ENCODE results near the gene SDR42E1.

SDR42E1 gene

DNA sequence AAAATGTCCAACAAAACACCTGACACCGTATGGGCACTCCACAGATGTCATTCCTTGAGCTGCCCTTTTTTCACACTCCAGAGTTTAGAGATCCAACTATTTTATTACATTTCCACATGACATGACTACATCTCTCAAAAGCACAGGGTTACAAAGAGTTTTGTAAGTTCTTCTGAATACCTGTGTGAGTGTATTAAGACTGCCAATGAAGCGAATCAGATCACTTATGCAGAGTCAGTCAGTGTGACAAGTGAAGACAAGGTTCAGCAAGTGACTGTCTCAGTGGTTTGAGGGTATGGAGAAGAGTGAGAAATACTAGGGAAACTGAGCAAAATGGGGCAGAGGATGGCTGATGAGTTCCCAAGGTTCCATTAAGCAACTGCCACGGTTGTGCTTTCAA, 8.4 kb downstream of the SDR42E1 start:
- H3K27me3 ChIP-seq (ENCODE audit: insufficient read depth, poor library complexity, severe bottlenecking) = peaks cover 18% of the 10 kb centered on the region
- H3K27ac ChIP-seq (replicated peaks) = no peak overlapping the region
- DNase-seq (ENCODE audit: low read depth in 1 of 2, low spot score in 1 of 2) = no peak
- no peak overlapping the region for H3K4me3 ChIP-seq (replicated peaks; ENCODE audit: insufficient read depth, low read length)
- TF ChIP-seq SPI1 (IDR thresholded peaks at IDR 0.05; ENCODE audit: borderline replicate concordance, low read depth) (no peak), GABPA (IDR thresholded peaks at IDR 0.05; ENCODE audit: low read depth) (no peak), POLR2AphosphoS5 (IDR thresholded peaks at IDR 0.05; ENCODE audit: low read depth) (no peak)
- TF ChIP-seq, protein P1, sequence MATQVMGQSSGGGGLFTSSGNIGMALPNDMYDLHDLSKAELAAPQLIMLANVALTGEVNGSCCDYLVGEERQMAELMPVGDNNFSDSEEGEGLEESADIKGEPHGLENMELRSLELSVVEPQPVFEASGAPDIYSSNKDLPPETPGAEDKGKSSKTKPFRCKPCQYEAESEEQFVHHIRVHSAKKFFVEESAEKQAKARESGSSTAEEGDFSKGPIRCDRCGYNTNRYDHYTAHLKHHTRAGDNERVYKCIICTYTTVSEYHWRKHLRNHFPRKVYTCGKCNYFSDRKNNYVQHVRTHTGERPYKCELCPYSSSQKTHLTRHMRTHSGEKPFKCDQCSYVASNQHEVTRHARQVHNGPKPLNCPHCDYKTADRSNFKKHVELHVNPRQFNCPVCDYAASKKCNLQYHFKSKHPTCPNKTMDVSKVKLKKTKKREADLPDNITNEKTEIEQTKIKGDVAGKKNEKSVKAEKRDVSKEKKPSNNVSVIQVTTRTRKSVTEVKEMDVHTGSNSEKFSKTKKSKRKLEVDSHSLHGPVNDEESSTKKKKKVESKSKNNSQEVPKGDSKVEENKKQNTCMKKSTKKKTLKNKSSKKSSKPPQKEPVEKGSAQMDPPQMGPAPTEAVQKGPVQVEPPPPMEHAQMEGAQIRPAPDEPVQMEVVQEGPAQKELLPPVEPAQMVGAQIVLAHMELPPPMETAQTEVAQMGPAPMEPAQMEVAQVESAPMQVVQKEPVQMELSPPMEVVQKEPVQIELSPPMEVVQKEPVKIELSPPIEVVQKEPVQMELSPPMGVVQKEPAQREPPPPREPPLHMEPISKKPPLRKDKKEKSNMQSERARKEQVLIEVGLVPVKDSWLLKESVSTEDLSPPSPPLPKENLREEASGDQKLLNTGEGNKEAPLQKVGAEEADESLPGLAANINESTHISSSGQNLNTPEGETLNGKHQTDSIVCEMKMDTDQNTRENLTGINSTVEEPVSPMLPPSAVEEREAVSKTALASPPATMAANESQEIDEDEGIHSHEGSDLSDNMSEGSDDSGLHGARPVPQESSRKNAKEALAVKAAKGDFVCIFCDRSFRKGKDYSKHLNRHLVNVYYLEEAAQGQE (IDR thresholded peaks at IDR 0.05; ENCODE audit: insufficient replicate concordance, low read depth) = no peak
- TF ChIP-seq, protein P2, sequence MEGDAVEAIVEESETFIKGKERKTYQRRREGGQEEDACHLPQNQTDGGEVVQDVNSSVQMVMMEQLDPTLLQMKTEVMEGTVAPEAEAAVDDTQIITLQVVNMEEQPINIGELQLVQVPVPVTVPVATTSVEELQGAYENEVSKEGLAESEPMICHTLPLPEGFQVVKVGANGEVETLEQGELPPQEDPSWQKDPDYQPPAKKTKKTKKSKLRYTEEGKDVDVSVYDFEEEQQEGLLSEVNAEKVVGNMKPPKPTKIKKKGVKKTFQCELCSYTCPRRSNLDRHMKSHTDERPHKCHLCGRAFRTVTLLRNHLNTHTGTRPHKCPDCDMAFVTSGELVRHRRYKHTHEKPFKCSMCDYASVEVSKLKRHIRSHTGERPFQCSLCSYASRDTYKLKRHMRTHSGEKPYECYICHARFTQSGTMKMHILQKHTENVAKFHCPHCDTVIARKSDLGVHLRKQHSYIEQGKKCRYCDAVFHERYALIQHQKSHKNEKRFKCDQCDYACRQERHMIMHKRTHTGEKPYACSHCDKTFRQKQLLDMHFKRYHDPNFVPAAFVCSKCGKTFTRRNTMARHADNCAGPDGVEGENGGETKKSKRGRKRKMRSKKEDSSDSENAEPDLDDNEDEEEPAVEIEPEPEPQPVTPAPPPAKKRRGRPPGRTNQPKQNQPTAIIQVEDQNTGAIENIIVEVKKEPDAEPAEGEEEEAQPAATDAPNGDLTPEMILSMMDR (IDR thresholded peaks at IDR 0.05; ENCODE audit: insufficient read depth, low read length) = no peak

DNA sequence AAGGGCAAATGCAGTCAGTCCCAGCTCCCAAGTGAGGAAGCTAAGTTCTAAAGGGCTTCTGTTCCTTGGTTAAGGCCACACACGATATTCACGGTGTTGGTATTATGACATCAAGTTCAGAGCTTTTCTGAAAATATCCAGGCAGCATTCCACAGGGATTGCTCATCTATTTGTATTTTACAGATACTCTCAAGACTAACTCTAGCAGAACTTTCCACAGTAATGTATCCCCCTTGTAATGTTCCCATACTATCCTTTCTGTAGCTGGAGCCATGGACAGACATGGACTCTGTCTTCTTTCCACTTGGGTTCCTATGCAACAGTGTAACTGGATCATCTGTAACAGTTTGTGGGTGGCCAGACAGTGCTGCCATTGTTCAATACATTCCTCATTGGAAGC, 13.5 kb downstream of the SDR42E1 start:
- Histone ChIP-seq H3K27ac (replicated peaks) (no peak overlapping the region), H3K27me3 (ENCODE audit: insufficient read depth, poor library complexity, severe bottlenecking) (peaks cover 2% of the 10 kb centered on the region), H3K4me3 (replicated peaks; ENCODE audit: insufficient read depth, low read length) (no peak overlapping the region)
- no peak for DNase-seq (ENCODE audit: low read depth in 1 of 2, low spot score in 1 of 2)
- TF ChIP-seq GABPA (IDR thresholded peaks at IDR 0.05; ENCODE audit: low read depth) (no peak), POLR2AphosphoS5 (IDR thresholded peaks at IDR 0.05; ENCODE audit: low read depth) (no peak), SPI1 (IDR thresholded peaks at IDR 0.05; ENCODE audit: borderline replicate concordance, low read depth) (no peak)
- TF ChIP-seq, protein P2 (IDR thresholded peaks at IDR 0.05; ENCODE audit: insufficient read depth, low read length) = no peak
- TF ChIP-seq, protein P1 (IDR thresholded peaks at IDR 0.05; ENCODE audit: insufficient replicate concordance, low read depth) = no peak

DNA sequence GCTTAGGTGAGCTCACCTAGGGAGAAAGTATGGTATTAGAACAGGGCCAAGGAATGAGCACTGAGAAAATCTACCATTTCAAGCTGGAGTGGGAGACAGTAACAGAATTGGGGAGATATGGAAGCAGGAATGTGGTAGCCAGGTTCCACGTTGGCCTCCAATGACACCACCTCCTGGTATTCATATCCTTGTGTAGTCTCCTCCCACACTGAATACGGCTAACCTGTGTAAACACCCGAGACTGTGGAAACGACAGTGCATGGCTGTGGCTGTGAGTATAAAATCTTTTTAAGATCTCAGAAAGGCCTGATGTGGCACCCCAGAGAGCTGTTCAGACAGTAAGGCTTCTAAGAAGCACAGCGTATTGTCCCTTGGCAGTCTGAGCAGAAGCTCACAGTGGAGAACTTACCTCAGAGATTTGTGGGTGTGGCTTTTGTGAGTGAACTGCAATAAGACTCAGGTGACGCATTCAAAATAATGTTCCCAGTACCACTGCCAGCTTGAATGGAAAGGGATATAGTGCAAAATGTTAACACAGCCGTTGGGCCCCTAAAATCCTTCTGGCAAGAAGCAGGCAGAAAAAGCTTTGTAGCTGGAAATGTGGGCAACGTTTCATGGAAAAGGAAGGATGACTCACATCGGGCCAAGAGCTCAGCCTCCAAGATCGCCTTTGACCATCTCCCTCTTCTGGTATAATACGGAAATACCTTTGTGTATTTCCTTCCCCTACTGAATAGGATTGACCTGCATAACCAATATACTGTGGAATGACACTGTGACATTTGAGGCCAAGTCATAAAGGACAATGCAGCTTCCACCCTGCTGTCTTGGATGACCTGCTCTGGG, 14.4 kb downstream of the SDR42E1 start:
- TF ChIP-seq GABPA (IDR thresholded peaks at IDR 0.05; ENCODE audit: low read depth) (no peak), POLR2AphosphoS5 (IDR thresholded peaks at IDR 0.05; ENCODE audit: low read depth) (no peak), SPI1 (IDR thresholded peaks at IDR 0.05; ENCODE audit: borderline replicate concordance, low read depth) (no peak)
- TF ChIP-seq, protein P2 (IDR thresholded peaks at IDR 0.05; ENCODE audit: insufficient read depth, low read length) = peak; percentile 5
- Histone ChIP-seq H3K27me3 (ENCODE audit: insufficient read depth, poor library complexity, severe bottlenecking) (no peaks in the 10 kb centered on the region), H3K27ac (replicated peaks) (no peak overlapping the region), H3K4me3 (replicated peaks; ENCODE audit: insufficient read depth, low read length) (no peak overlapping the region)
- DNase-seq (ENCODE audit: low read depth in 1 of 2, low spot score in 1 of 2) = peak in 1 of 2 experiments; percentile 10
